Left renal cortex interstitium (tissue), 4 donors: ENCODE data around the gene CPLX3. TPM values are rescaled to one million over a fixed set of nuclear protein-coding genes. Genes with fewer than 3 reads are reported as not detected.

Experiments used
- DNase-seq, 4 donors: peaks; one replicate each; pipeline ENCODE4 v3.0.0-alpha.2; 2013; ENCODE audit warnings: low read depth in 4 of 4, low spot score in 2 of 4, missing footprints in 1 of 4
- polyA plus RNA-seq, 4 donors: library from polyadenylated mRNA; unstranded; fragments of 120-200 nt; gene quantifications; one replicate each; pipeline ENCODE4 v1.2.1, GENCODE V29; 2013; ENCODE audit not compliant: insufficient read length in 4 of 4

The CPLX3 gene
- polyA plus RNA-seq, 4 donors, result 0.07 TPM; not detected in 3

DNA sequence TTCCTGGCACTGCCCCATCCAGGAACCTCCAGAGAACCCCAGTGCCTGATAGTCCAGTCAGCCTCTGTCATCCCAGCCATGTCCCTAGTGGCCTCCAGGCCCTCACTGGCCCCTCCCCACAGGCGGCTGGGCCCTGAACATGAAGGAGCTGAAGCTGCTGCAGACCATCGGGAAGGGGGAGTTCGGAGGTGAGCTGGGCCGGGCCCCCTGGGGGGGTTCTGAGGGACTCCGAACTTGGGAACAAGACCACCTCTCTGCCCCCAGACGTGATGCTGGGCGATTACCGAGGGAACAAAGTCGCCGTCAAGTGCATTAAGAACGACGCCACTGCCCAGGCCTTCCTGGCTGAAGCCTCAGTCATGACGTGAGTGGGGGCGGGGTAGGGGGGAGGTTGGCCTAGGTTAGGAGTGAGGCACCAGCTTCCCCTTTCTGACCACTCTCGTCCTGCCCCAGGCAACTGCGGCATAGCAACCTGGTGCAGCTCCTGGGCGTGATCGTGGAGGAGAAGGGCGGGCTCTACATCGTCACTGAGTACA, 25.8 kb upstream of the CPLX3 start:
- DNase-seq, result no peak

GRCh38 chr15:74801311-74801997, 25.0 kb upstream of the CPLX3 start:
- no peak for DNase-seq

DNA sequence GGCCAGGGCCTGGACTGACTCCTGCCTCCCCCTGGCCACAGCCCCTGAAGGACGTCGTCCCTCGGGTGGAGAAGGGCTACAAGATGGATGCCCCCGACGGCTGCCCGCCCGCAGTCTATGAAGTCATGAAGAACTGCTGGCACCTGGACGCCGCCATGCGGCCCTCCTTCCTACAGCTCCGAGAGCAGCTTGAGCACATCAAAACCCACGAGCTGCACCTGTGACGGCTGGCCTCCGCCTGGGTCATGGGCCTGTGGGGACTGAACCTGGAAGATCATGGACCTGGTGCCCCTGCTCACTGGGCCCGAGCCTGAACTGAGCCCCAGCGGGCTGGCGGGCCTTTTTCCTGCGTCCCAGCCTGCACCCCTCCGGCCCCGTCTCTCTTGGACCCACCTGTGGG, 24.1 kb upstream of the CPLX3 start:
- DNase-seq, result no peak

DNA sequence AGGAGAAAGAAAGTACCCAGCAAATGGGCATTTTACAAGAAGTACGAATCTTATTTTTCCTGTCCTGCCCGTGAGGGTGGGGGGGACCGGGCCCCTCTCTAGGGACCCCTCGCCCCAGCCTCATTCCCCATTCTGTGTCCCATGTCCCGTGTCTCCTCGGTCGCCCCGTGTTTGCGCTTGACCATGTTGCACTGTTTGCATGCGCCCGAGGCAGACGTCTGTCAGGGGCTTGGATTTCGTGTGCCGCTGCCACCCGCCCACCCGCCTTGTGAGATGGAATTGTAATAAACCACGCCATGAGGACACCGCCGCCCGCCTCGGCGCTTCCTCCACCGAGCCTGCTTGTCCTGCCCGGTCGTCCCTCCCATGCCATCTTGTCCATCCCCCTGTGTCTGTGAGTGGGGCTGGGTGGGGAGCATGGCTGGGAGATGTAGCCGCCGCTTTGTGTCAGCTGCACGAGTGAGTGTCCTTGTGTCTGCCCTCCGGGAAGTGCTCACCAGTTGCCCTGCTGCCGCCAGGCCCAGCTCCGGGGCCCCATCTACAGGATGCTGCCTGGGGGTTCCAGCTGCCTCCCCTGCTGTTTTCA, 23.5 kb upstream of the CPLX3 start:
- no peak for DNase-seq

GRCh38 chr15:74804935-74805334, 21.5 kb upstream of the CPLX3 start:
- DNase-seq, result no peak

- DNase-seq, result no peak
Measured at GRCh38 chr15:74807282-74807681, 19.1 kb upstream of the CPLX3 start.

- no peak for DNase-seq
Measured at GRCh38 chr15:74808078-74808839, 18.2 kb upstream of the CPLX3 start.

- DNase-seq, result no peak
Measured at GRCh38 chr15:74808840-74809229, 17.6 kb upstream of the CPLX3 start.

DNA sequence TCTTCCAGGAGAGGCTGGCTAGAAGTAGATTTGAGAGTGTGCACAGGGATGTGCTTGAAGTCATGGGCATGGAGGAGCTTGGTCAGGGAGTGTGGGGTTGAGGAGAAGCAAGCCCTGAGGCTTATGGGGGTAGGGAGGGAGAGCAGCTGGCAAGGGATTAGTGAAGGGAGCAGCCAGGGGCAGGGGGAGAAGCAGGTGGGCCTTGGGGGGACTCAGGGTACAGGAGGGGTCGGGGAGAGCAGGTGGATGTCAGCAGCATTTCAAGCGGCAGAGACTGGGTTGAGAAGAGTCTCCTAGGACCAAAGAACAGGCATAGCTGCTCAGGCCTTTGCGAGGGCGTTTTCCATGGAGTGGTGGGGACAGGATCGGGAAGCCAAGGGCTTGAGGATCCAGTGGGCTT, 17.2 kb upstream of the CPLX3 start:
- no peak for DNase-seq

DNA sequence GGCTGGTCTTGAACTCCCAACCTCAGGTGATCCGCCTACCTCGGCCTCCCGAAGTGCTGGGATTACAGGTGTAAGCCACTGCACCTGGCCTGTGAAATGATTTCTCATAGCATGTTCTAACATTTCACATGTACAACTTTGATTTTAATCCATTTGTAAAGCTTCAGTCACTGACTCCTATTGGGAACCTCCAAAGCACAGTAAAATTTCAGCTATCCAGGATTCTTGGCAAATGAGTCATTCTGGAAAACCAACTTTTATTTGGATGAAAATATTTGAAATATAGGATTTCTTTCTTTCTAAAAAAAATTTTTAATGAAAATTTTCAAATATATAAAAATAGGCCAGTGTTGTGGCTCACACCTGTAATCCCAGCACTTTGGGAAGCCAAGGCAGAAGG, 16.5 kb upstream of the CPLX3 start:
- no peak for DNase-seq

- DNase-seq, result no peak
Measured at GRCh38 chr15:74812533-74812932, 13.9 kb upstream of the CPLX3 start, which contains the start of gene LMAN1L. Gene LMAN1L (plus strand): TSS chr15:74812835. CDS start chr15:74812855, 20 bp downstream.

DNA sequence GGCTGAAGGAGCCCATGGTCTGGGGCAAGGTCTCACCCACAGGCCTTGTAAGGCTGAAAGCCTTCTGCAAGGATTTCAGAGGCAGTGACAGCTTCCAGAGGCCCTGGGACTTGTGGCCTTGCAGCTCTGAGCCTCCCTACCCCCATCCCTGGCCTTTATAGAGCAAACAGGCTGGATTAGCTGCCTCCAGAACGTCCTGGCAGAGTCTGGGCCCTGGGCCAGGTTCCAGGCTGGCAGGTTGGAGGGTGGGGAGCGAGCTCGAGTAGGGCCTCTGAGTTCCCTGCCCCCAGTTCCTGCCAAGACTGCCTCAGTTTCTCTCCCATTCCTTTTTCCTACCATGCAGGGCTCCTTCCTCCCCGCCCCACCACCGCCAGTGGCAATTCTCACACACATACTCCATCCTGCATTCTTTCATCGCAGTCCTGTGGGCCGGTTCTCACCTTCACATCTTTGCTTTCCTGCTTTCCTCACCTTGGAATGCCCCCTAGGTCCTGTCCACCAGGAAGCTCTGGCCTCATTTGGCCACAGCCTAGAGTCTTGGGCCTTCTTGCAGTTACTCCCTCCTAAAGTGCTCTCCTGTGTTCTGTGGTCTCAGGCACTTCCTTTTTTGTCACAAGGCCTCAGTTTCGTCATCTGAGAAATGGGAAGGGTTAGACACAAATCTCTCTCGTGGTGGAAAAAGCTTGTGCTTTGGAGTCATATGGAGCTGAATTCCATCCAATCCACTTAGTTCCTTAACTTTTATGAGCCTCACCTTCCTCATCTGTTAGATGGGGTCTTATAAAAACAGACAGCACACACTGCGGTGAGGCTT, 11.1 kb upstream of the CPLX3 start:
- no peak for DNase-seq

DNA sequence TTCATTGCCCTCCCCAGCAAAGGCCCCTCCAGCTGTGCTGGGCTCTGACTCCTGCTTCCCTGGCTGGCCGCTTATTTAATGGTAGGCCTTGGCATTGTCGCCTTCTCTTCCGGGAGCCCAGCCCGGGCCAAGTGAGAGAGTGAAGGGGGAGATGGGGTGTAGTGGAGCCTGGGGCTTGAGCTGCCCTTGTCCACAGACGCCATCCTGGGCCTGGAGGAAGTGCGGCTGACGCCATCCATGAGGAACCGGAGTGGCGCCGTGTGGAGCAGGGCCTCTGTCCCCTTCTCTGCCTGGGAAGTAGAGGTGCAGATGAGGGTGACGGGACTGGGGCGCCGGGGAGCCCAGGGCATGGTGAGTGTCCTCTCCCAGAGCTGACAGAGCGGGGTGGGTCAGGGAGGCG, 10.5 kb upstream of the CPLX3 start:
- DNase-seq, result no peak

DNA sequence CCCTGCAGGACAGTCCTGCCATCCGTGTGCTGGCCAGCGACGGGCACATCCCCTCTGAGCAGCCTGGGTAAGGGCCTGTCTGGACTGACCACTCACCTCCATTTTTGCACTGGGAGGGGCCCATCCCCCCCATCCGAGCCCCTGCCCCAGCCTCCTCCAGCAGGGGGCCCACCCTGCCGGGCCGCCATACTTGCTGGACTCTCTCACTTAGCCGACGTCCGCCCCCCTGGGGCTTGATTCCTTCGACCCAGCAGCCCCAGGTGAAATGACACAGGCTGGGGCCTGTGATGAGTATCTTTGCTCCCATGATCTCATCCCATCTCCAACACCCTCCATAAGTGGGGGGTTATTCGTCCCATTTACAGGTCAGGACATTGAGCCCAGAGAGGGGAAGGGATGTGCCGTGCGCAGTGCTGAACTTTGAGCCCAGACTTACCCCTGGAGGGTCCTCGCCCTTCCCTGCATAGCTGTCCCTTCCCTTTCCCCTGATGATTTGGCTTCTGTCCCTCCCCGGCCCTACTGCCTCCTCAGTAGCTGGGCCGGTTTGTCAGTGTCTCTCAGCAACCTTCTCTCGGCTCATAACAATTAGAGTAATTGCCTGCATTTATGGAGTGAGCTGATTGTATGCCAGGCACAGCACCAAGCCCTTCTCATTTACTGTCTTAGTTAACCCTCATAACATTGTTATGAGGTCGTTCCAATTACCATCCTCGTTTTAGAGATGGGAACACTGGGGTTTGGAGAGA, 9.6 kb upstream of the CPLX3 start:
- no peak for DNase-seq

- DNase-seq, result no peak
Measured at GRCh38 chr15:74817370-74817737, 9.1 kb upstream of the CPLX3 start.

DNA sequence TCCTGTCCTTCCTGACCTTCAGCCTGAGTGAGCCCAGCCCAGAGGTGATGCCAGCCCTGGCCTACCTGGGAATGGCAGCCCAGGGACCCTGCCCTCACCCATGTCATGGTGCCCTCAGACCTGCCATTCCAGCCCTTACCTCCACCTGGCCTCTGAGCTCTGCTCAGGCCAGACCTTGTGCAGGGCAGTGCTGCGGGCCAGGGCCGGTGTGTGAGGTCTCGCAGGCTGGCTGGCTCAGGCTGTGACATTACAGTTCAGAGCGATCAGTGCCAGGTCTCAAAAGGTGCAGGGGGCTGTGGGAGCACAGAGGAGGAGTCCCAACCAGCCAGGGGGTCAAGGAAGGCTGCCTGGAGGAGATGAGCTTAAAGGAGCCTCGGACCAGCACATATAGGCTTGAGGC, 6.4 kb upstream of the CPLX3 start:
- DNase-seq, result no peak

DNA sequence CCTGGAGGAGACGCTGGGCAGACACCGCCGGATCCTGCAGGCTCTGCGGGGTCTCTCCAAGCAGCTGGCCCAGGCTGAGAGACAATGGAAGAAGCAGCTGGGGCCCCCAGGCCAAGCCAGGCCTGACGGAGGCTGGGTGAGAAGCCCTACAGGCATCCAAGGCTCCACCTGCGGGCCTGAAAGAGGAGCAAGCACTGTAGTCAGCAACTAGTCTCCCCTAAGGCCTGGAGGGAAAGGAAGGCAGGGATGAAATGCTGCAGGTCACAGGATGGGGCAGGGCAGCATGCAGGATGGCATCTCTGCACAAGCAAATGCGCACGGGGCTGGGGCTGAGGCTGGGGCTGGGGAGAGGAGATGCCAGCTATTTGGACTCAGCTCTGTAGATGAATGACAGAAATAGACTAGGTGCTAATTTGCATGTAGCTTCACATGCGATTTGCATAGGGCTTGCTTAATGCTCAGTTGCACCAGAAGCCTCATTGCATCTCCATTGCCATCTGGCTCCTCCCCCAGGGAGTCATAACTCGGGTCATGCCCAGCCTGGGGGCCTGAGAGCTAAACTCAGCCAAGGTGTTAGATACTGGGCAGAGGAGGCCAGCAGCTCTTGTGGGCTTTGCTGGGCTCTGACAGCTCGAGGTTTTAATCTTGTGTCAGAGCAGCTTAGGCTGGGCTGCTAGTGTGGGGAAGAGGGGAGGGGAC, 5.2 kb upstream of the CPLX3 start:
- no peak for DNase-seq

GRCh38 chr15:74821790-74822158, 4.7 kb upstream of the CPLX3 start:
- DNase-seq, result no peak

DNA sequence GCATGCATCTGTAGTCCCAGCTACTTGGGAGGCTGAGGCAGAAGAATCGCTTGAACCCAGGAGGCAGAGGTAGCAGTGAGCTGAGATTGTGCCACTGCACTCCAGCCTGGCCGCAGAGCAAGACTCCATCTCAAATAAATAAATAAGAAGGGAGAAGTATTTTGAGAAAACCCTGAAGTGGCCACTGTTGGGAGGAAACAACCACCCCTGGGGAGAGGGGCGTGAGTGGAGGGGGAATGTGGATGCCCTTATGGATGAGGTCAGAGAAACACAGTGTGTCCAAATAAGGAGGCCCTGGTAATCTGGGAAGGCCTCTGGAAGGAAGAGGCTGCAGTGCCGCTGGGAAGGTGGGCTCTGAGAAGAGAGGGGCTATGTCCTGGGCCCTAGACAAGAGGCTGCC, 4.2 kb upstream of the CPLX3 start:
- DNase-seq, result no peak

DNA sequence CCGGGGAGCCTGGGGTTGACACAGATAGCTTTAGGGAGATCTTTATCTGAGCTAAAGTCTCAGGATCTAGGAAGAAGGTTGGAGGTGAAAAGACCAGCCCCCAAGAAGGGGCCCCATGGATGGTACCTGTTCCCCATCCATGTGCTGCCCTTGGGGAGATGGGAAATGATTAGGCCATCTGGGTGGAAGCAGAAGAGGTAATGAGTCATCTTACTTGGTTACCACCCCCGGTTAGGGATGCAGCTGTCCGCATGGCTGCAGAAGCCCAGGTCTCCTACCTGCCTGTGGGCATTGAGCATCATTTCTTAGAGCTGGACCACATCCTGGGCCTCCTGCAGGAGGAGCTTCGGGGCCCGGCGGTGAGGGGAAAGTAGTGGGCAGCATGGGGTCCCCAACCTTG, 3.1 kb upstream of the CPLX3 start:
- no peak for DNase-seq
